HAP-1 (cell line): Measurements from ENCODE around the gene MGLL.
"Not testable (repeated sequence)": the region's sequence is repeated elsewhere in the genome, so short reads cannot be mapped to it uniquely, and the experiment has no call there.

Experiments used
- DNase-seq, 2 experiments: peaks; one replicate each; pipeline ENCODE4 v3.0.0-alpha.2; 2016 to 2020; ENCODE audit warnings: low spot score in 2 of 2
- H3K27me3 ChIP-seq: fragments of 250-450 bp; sonication (Bioruptor Pico); 2 replicates; pipeline ENCODE4 v1.5.1; 2020; ENCODE audit warnings: low read depth, mild to moderate bottlenecking, moderate library complexity
- H3K36me3 ChIP-seq: fragments of 250-450 bp; sonication (Bioruptor Pico); replicated peaks from 2 replicates; pipeline ENCODE4 v1.5.1; 2020; ENCODE audit warnings: mild to moderate bottlenecking
- H3K4me1 ChIP-seq: fragments of 250-450 bp; sonication (Bioruptor Pico); 2 replicates; pipeline ENCODE4 v1.5.1; 2020; ENCODE audit warnings: mild to moderate bottlenecking
- H3K4me3 ChIP-seq: fragments of 250-450 bp; sonication (Bioruptor Pico); 2 replicates; pipeline ENCODE4 v1.5.1; 2020; ENCODE audit warnings: mild to moderate bottlenecking, moderate library complexity
- H3K9me3 ChIP-seq: fragments of 250-450 bp; sonication (Bioruptor Pico); 2 replicates; pipeline ENCODE4 v1.5.1; 2020; ENCODE audit warnings: mild to moderate bottlenecking, moderate library complexity
- in situ Hi-C: fragments of 300-500 bp; cut with MboI; formaldehyde crosslinking; loops from 3 replicates; pipeline ENCODE4 v1.14.3; 2020; ENCODE audit warnings: low sequenced_read_pairs, inconsistent platforms, mixed read lengths

MGLL gene

GRCh38 chr3:127688022-127688415, 134.3 kb downstream of the MGLL start:
- no peak for DNase-seq
- Histone ChIP-seq H3K36me3 (no peaks in the 10 kb centered on the region), H3K4me3 (no peak overlapping the region), H3K27me3 (no peaks in the 10 kb centered on the region), H3K9me3 (no peaks in the 10 kb centered on the region), H3K4me1 (no peaks in the 10 kb centered on the region)
- in situ Hi-C loops: loop anchor here (25.0 kb wide), 1 partner anchor 274 kb away; no protein-coding TSS in a partner anchor

DNA sequence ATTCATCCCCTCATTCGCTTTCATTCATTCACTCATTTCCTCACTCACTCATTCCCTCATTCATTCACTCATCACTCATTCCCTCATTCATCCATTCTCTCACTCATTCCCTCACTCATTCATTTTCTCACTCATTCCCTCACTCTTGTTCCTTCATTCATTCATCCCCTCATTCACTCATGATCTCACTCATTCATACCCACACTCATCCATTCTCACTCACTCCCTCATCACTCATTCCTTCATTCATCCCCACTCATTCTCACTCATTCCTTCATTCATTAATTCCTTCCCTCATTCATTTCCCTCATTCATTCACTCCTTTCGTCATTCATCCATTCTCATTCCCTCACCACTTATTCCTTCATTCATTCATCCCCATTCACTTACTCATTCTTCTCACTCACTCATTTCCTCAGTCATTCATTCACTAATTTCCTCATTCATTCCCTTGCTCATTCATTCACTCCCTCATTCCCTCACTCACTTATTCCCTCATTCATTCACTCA, 135.0 kb downstream of the MGLL start:
- H3K4me3 ChIP-seq: no peak overlapping the region

DNA sequence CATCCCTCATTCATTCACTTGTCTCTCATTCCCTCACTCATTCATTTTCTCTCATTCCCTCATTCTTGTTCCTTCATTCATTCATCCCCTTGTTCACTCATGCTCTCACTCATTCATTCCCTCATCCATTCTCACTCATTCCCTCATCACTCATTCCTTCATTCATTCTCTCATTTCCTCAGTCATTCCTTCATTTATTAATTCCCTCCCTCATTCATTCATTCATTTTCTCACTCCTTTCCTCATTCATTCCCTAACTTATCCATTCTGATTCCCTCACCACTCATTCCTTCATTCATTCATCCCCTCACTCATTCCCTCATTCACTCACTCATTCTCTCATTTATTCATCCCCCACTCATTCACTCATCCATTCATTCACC, 135.8 kb downstream of the MGLL start:
- Histone ChIP-seq H3K9me3 (no peaks in the 10 kb centered on the region), H3K36me3 (no peaks in the 10 kb centered on the region), H3K27me3 (no peaks in the 10 kb centered on the region), H3K4me3 (no peak overlapping the region), H3K4me1 (no peaks in the 10 kb centered on the region)
- in situ Hi-C loops: loop anchor here (25.0 kb wide), 1 partner anchor 276 kb away; no protein-coding TSS in a partner anchor
- DNase-seq: no peak

More for the DNA sequence above, 135.0 kb downstream of the MGLL start:
- Histone ChIP-seq H3K4me1 (no peaks in the 10 kb centered on the region), H3K9me3 (no peaks in the 10 kb centered on the region), H3K27me3 (no peaks in the 10 kb centered on the region), H3K36me3 (no peaks in the 10 kb centered on the region)
- in situ Hi-C loops: loop anchor here (25.0 kb wide), 1 partner anchor 275 kb away; no protein-coding TSS in a partner anchor
- no peak for DNase-seq

- Histone ChIP-seq H3K36me3 (no peaks in the 10 kb centered on the region), H3K27me3 (no peaks in the 10 kb centered on the region), H3K4me3 (no peak overlapping the region), H3K9me3 (no peaks in the 10 kb centered on the region), H3K4me1 (no peaks in the 10 kb centered on the region)
- in situ Hi-C loops: loop anchor here (25.0 kb wide), 1 partner anchor 276 kb away; no protein-coding TSS in a partner anchor
- DNase-seq: no peak
These were observed 136.4 kb downstream of the MGLL start for GRCh38 chr3:127685708-127686511.

- in situ Hi-C loops: loop anchor here (25.0 kb wide), 1 partner anchor 277 kb away; no protein-coding TSS in a partner anchor
- H3K9me3 ChIP-seq: no peaks in the 10 kb centered on the region
- H3K27me3 ChIP-seq: no peaks in the 10 kb centered on the region
- no peak for DNase-seq
- H3K36me3 ChIP-seq: no peaks in the 10 kb centered on the region
- H3K4me1 ChIP-seq: no peaks in the 10 kb centered on the region
- H3K4me3 ChIP-seq: no peak overlapping the region
These were observed 137.2 kb downstream of the MGLL start for GRCh38 chr3:127684871-127685707.

- H3K36me3 ChIP-seq: no peaks in the 10 kb centered on the region
- H3K4me1 ChIP-seq: no peaks in the 10 kb centered on the region
- no peaks in the 10 kb centered on the region for H3K27me3 ChIP-seq
- no peak for DNase-seq
- H3K4me3 ChIP-seq: no peak overlapping the region
- no peaks in the 10 kb centered on the region for H3K9me3 ChIP-seq
- in situ Hi-C loops: loop anchor here (25.0 kb wide), 1 partner anchor 280 kb away; no protein-coding TSS in a partner anchor
These were observed 139.8 kb downstream of the MGLL start for GRCh38 chr3:127682561-127682960.

DNA sequence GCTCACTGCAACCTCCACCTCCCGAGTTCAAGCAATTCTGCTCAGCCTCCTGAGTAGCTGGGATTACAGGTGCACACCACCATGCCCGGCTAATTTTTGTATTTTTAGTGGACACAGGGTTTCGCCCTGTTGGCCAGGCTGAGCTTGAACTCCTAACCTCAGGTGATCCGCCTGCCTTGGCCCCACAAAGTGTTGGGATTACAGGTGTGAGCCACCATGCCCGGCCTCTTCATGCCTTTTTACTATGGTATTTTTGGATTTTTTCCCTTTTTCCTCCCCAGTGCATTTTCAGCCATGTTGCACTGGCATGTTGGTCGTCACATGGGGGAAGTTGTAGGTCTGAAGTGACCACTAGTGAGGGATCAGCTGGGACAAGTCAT, 140.2 kb downstream of the MGLL start:
- in situ Hi-C loops: loop anchor here (25.0 kb wide), 1 partner anchor 280 kb away; no protein-coding TSS in a partner anchor
- not testable (repeated sequence) for H3K9me3 ChIP-seq, H3K4me1 ChIP-seq, H3K27me3 ChIP-seq, DNase-seq, H3K4me3 ChIP-seq, H3K36me3 ChIP-seq

DNA sequence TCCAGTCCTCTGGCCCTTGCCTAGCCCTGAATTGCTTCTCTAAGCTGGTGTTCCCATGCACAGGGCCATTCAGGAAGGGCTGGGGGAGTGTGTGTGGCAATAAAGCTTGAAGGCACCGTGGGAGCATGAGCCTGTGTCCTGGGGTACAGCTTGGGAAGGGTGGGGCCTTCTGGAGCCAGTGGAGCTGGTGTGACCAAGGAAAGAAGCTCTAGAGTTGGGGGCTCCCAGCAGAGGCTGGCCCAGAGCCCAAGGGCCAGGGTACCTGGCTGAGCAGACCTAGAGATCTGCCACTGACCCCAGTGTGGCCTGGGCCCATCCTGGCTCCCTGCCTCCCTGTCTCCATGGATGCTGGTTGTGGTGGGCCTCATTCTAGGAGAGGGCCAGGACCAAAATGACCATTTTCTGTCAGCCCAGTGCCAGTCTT, 141.5 kb downstream of the MGLL start:
- H3K4me3 ChIP-seq: no peak overlapping the region
- in situ Hi-C loops: loop anchor here (25.0 kb wide), 1 partner anchor 281 kb away; no protein-coding TSS in a partner anchor
- H3K9me3 ChIP-seq: no peaks in the 10 kb centered on the region
- no peak for DNase-seq
- H3K4me1 ChIP-seq: no peaks in the 10 kb centered on the region
- H3K36me3 ChIP-seq: no peaks in the 10 kb centered on the region
- H3K27me3 ChIP-seq: no peaks in the 10 kb centered on the region

- Histone ChIP-seq H3K9me3 (no peaks in the 10 kb centered on the region), H3K36me3 (no peaks in the 10 kb centered on the region), H3K4me3 (no peak overlapping the region), H3K4me1 (no peaks in the 10 kb centered on the region), H3K27me3 (no peaks in the 10 kb centered on the region)
- in situ Hi-C loops: loop anchor here (25.0 kb wide), 1 partner anchor 282 kb away; no protein-coding TSS in a partner anchor
- no peak for DNase-seq
These were observed 142.1 kb downstream of the MGLL start for GRCh38 chr3:127680146-127680661.

GRCh38 chr3:127679534-127680145, 142.7 kb downstream of the MGLL start:
- H3K4me1 ChIP-seq: no peaks in the 10 kb centered on the region
- no peak for DNase-seq
- H3K36me3 ChIP-seq: no peaks in the 10 kb centered on the region
- in situ Hi-C loops: loop anchor here (25.0 kb wide), 1 partner anchor 283 kb away; no protein-coding TSS in a partner anchor
- H3K27me3 ChIP-seq: no peaks in the 10 kb centered on the region
- no peak overlapping the region for H3K4me3 ChIP-seq
- H3K9me3 ChIP-seq: no peaks in the 10 kb centered on the region

DNA sequence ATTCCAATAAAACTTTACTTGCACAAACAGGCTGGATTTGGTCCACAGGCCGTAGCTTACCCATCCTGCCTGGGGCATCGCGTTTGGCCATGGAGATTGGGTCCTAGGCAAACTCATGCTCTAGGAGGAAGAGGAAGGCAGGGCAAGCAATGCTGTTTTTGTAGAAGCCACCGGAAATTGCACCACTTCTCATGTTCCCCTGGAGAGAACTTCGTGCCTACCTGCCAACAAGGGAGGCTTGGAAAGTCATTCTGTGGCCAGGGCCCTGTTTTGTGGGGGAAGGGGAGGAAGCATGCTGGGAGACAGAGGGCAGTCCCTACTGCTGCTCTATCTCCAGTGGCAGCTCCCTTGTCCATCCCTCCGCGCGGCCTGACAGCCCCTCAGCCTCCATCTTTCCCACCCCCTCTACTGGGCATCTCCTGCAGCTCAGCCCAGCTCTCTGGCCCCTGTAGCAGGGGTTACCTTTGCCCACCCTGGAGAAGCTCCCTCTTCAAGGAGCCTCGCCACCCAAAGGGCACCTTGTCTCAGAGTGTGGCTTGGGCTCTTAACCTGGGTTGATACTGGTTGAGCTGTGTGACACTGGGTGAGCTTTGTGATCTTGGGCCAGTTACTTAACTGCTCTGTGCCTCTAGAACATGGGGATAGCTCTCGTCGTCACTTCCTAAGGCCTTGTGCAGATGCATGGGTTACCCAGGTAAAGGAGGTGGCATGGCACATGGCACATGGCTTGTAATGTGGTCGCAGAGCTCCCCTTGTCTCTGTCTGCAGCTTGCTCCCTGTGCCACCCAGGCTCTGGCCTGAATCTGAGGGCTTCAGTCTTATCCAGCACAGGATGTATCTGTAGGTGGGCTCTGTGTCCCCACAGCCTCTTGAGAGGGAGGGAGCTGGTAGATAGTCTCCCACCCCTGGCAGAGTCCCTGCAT, 143.4 kb downstream of the MGLL start:
- H3K36me3 ChIP-seq: no peaks in the 10 kb centered on the region
- in situ Hi-C loops: loop anchor here (25.0 kb wide), 1 partner anchor 283 kb away; no protein-coding TSS in a partner anchor
- H3K9me3 ChIP-seq: no peaks in the 10 kb centered on the region
- no peak for DNase-seq
- no peaks in the 10 kb centered on the region for H3K27me3 ChIP-seq
- no peak overlapping the region for H3K4me3 ChIP-seq
- no peaks in the 10 kb centered on the region for H3K4me1 ChIP-seq

DNA sequence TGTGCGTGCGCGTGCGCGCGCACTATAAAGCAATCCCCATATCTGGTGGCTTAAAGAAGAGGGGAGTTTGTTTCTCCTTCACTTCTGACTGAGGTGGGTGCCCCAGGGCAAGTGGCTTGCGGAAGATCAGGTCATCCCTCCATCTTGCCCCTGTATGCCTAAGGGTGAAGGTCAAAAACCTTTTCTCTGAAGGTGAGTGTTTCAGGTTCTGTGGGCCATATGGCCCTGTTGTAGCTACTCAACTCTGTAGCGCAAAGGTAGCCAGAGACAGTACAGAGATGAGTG, 144.1 kb downstream of the MGLL start:
- DNase-seq: no peak
- H3K36me3 ChIP-seq: no peaks in the 10 kb centered on the region
- in situ Hi-C loops: loop anchor here (25.0 kb wide), 1 partner anchor 284 kb away; no protein-coding TSS in a partner anchor
- no peak overlapping the region for H3K4me3 ChIP-seq
- no peaks in the 10 kb centered on the region for H3K9me3 ChIP-seq
- no peaks in the 10 kb centered on the region for H3K27me3 ChIP-seq
- no peaks in the 10 kb centered on the region for H3K4me1 ChIP-seq
